ENCODE results near the gene SYT15B.
"Not testable (repeated sequence)": the region's sequence is repeated elsewhere in the genome, so short reads cannot be mapped to it uniquely, and the experiment has no call there.

The SYT15B gene

GRCh38 chr10:47763554-47764175 is at the start of gene SYT15B:
SYT15B (minus strand) TSS chr10:47763592; CDS start chr10:47762640, 952 bp downstream.
- DNase-seq, result not testable (repeated sequence)

- not testable (repeated sequence) for DNase-seq
Measured at GRCh38 chr10:47779590-47779989, 16.2 kb upstream of the SYT15B start.

GRCh38 chr10:47775361-47776231 is 12.2 kb upstream of the SYT15B start:
- DNase-seq, result not testable (repeated sequence)

- not testable (repeated sequence) for DNase-seq
Measured at GRCh38 chr10:47770745-47771144, 7.4 kb upstream of the SYT15B start.

- not testable (repeated sequence) for DNase-seq
Measured at GRCh38 chr10:47768578-47769115, 5.3 kb upstream of the SYT15B start.

DNA sequence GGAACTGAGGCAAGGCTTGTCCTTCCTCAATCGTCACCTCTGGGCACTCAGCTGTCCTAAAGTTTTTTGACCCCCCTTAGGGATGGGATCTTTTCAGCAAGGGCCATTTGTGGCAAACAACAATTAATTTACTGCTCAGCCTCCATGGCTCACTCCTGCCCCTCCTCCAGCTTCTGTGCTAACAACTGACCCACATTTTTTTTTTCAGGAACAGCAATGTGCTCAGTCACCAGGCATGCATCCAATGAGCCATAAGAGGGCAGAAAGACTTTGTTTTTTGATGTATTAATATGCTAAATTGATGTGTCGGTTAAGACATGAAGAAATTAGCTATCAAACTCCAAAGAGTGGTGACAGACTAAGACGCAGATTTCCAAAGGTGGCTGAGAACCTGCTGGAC is 4.7 kb upstream of the SYT15B start:
- not testable (repeated sequence) for DNase-seq

DNA sequence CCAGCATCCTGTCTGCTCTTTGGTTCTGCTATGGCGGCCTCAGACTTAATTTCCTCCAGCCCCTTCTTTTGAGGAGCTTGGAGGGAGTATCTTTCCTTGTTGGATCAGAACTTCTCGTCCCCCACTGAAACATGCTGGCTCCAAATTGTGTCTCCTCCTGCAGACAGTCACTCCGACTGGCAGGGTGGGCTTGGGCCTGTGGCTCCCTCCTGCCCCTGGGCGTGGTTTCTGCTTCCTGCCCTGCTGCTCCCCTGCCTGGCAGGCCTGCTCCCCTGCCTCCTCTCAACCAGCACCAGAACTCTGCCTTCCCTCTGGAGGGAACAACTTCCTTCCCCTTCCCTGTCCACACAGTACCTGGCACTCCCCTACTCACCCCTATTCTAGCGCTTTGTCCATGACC is 3.8 kb upstream of the SYT15B start:
- DNase-seq, result not testable (repeated sequence)

GRCh38 chr10:47765232-47765631 is 1.8 kb upstream of the SYT15B start:
- DNase-seq, result not testable (repeated sequence)

DNA sequence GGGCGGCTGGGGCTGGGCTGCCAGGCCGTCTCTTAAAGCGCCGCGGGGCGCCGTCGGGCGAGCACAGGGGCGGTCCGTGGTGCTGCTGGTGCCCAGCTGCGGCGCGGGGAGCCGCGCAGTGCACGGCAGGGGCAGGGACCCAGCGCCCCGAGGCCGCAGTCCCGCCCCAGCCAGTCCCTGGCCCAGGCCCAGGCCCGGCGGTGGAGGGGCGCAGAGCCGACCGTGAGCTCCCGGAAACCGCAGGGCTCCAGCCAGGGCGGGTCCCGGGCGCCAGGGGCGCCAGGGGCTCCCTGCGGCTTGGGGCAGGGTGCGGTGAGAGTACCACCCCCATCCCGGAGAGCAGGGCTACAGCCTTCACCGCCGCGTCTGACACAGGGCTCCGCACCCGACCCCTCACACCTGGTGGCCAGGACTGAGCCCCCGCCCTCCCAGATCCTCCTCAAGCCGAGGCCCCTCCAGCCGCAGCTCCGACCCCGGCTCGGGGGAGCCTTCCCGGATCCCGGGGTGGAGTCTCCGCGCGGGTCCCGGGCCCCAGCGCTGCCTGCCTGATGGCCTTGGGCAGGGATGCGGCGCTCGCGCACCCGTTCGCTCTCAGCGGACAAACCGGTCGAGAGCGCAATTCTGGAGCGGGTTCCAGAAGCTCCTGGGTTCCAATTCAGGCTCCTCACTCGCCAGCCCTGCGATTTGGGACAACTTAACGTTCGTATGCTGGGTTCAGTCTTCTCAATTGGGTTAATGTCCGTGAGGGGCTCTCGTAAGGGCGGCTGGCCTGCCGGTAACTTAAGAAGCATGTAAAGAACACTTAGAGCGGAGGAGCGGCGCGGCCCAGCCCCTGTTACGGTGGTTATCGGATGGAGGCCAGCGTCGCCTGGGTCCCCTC is 478 bp downstream of the SYT15B start:
- DNase-seq, result not testable (repeated sequence)

DNA sequence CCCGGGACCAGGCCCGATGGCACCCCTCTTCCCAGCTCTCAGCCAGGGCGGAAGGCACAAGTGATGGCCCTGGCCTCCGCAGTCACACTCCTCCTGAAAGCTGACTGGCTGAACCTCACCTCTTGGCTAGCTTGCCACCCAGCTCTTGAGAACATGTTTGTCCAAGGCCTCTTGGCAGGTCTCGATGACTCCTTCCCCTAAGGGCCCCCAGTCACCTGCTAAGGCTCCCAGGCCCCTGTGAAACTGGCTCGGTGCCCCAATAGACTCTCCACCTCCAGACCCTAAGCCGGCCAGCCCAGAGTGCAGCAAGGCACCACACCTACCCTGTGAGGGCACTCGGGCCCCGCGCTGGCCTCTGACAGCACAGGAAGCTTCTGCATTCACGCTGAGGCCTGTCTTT is 4.5 kb downstream of the SYT15B start:
- DNase-seq, result not testable (repeated sequence)

GRCh38 chr10:47756169-47756568 is 7.2 kb downstream of the SYT15B start:
- not testable (repeated sequence) for DNase-seq

DNA sequence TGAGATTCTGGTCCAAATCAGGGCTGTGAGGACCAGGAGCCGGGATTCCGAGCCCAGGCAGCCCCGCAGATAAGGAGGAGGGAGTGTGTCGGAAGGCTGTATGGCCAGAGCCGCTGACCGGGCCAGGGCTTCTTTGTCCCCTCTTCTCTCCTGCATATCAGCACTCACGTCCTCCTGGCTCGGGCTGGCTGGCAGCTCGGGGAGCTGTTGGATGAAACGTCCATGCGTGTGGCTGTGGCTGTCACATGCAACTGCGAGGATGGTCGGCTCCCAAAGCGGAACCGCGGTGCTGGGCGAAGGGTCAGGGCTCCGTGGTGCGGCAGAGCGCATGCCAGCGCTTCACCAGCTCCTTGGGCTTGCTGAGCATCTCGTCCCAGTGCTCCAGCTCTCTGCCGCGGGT is 9.5 kb downstream of the SYT15B start:
- not testable (repeated sequence) for DNase-seq

GRCh38 chr10:47753176-47753575 is 10.2 kb downstream of the SYT15B start:
- DNase-seq, result not testable (repeated sequence)

GRCh38 chr10:47751821-47752220 is 11.6 kb downstream of the SYT15B start:
- DNase-seq, result not testable (repeated sequence)

GRCh38 chr10:47750360-47750759 is 13.0 kb downstream of the SYT15B start:
- DNase-seq, result not testable (repeated sequence)

- DNase-seq, result not testable (repeated sequence)
Measured at GRCh38 chr10:47746780-47747376, 16.5 kb downstream of the SYT15B start.

DNA sequence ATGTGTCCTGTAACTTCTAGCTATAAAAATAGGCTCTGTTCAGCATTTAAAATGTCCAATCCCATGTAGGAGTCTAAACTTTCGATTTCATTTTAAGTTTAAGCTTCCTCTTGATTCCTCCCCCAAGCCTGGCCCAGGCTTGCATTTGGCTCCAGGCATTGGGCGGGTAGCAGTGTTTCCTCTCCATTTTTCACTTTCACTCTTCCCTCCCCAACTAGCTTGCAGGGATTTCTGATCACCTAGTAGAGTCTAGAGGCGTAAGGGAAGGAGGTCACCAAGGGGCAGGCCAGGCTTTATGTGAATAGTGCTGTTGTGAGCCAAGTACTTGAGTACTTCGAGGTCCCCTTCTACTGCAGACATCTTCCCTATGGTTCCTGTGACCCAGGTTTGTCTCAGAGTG is 18.5 kb downstream of the SYT15B start:
- not testable (repeated sequence) for DNase-seq

DNA sequence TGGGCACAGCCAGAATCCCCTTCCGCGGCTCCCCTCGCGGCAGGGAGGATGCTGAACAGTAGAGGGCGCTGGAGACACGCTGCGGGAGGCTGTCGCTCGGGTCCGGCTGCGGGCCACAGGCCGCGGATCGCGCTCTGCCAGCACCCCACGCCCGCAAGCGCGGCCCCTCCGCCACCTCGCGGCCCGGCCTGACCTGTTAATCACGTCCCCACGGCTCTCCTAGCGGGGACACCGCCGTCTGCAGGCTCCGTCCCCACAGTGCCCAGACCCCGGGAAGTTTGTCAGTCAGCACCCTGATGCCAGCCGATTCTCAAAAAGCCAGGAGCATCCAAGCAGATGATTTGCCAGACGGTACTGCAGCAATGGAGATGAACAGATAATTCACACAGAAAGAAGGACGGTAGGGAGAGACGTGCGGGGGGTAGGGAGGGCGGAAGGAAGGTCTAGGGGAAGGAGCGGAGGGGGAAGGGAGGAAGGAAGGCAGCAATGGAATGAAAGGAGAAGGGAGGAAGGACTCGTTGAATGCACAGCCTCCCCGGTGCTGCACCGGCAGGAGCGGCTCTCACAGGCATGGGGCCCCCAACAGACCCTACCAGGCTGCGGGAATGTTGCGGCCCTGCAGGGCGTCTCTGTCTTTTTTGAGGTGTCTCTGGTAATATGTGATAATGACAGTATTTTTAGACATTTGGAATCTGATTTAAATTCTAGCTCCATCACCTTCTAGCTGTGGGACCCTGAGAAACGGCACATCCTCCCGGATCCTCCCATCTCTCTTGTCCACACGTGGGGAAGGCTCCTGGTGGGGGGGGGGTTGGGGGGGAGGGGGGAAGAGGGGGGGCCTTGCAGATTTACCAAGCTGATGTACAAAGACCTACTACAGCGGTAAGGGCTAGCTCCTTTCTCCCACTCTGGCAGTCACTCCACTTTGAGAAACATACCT is 19.5 kb downstream of the SYT15B start:
- not testable (repeated sequence) for DNase-seq

DNA sequence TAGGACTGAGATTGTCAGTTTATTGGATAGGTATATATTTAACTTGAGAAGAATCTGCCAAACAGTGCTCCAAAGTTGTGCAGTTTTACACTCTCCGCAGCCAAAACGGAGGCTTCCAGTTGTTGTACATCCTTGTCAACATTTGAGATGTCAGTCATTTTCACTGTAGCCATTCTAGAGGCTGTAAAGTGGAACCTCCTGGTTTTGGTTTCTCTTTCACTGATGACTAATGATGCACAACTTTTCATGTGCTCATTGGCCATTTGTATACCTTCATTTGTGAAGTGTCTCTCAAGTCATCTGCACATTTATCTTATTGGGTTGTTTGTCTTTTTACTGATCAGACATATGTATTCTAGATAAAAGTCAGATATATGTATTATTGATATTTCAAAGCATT is 22.5 kb downstream of the SYT15B start:
- DNase-seq, result not testable (repeated sequence)

GRCh38 chr10:47730911-47731310 is 32.5 kb downstream of the SYT15B start:
- DNase-seq, result not testable (repeated sequence)

DNA sequence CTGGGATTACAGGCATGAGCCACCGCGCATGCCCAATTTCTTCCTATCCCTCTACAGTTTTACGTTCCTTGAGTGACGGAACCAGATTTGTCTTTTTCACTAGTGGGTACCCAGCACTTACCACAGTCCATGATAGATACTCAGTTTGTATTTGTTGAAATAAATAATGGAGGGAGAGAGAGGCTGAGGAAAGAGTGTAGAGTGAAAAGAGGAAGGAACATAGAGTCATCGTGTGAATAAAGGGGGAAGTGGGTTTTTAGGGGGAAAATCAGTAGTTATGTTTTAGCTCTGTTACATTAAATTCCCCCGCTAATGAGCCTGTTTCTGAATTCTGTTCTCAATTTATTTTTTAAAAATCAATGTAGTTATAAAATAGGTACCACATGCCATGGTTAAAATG is 37.7 kb downstream of the SYT15B start:
- not testable (repeated sequence) for DNase-seq

Data from SIG-M5 (cell line).